ENCODE data around the gene ORMDL3. TPM values are rescaled to one million over a fixed set of nuclear protein-coding genes. Genes with fewer than 3 reads are reported as not detected.

The ORMDL3 gene
- total and polyA plus RNA-seq, 2 experiments from 2014 or later: 33.6 to 38.5 TPM

GRCh38 chr17:39927929-39928857 is 792 bp upstream of the ORMDL3 start (continued):
- TF ChIP-seq ETS1 (IDR thresholded peaks at IDR 0.05): no peak
- no peak for TF ChIP-seq STAT1 (IDR thresholded peaks at IDR 0.05; ENCODE audit: unreplicated experiment)
- TF ChIP-seq, protein P1, sequence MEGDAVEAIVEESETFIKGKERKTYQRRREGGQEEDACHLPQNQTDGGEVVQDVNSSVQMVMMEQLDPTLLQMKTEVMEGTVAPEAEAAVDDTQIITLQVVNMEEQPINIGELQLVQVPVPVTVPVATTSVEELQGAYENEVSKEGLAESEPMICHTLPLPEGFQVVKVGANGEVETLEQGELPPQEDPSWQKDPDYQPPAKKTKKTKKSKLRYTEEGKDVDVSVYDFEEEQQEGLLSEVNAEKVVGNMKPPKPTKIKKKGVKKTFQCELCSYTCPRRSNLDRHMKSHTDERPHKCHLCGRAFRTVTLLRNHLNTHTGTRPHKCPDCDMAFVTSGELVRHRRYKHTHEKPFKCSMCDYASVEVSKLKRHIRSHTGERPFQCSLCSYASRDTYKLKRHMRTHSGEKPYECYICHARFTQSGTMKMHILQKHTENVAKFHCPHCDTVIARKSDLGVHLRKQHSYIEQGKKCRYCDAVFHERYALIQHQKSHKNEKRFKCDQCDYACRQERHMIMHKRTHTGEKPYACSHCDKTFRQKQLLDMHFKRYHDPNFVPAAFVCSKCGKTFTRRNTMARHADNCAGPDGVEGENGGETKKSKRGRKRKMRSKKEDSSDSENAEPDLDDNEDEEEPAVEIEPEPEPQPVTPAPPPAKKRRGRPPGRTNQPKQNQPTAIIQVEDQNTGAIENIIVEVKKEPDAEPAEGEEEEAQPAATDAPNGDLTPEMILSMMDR (conservative IDR thresholded peaks at IDR 0.05; ENCODE audit: low read depth in 2 of 2): no peak

- H3K4me1 Mint-ChIP-seq: peaks cover 42% of the 10 kb centered on the region
- Histone ChIP-seq H3K9me2 (ENCODE audit: insufficient read depth) (no peaks in the 10 kb centered on the region), H3K27me3 (ENCODE audit: insufficient read depth) (no peaks in the 10 kb centered on the region), H2AFZ (peak overlapping the region; percentile 72; the same call in 1 of the 2 replicates), H3K36me3 (ENCODE audit: insufficient read depth) (peaks cover 5% of the 10 kb centered on the region; the same call in 1 of the 2 replicates), H3K4me3 (peak overlapping the region; percentile 97), H3K27ac (ENCODE audit: low read depth) (peak overlapping the region; percentile 92), H4K20me1 (replicated peaks; ENCODE audit: insufficient read depth) (peaks cover 17% of the 10 kb centered on the region), H3K4me1 (ENCODE audit: insufficient read depth) (peaks cover 15% of the 10 kb centered on the region), H3K4me2 (peak overlapping the region; percentile 93), H3F3A (replicated peaks; ENCODE audit: low read depth) (peaks cover 7% of the 10 kb centered on the region), H3K79me2 (replicated peaks; ENCODE audit: insufficient read depth) (peaks cover 32% of the 10 kb centered on the region)
- DNase-seq (ENCODE audit: low spot score) (peak; percentile 78), ATAC-seq (peak; percentile 59)
- H3K9me3 Mint-ChIP-seq: no peaks in the 10 kb centered on the region
- peaks cover 23% of the 10 kb centered on the region for H3K36me3 Mint-ChIP-seq (ENCODE audit: low read depth)
- H3K4me3 Mint-ChIP-seq: peak overlapping the region; percentile 85
- H3K27ac Mint-ChIP-seq: peak overlapping the region; percentile 90
- peaks cover 5% of the 10 kb centered on the region for H3K27me3 Mint-ChIP-seq (ENCODE audit: insufficient read depth, low read depth, poor library complexity)
- peak; percentile 46 for TF ChIP-seq CREB1 (CRISPR knock-in tag; IDR thresholded peaks at IDR 0.05; ENCODE audit: low read depth)
- no peak for TF ChIP-seq STAT1 (IDR thresholded peaks at IDR 0.05; ENCODE audit: unreplicated experiment)
Observed at GRCh38 chr17:39926588-39927100, 757 bp downstream of the ORMDL3 start.

- Mint-ChIP-seq H3K36me3 (ENCODE audit: low read depth) (peaks cover 28% of the 10 kb centered on the region), H3K4me3 (peak overlapping the region; percentile 85), H3K27ac (peak overlapping the region; percentile 90), H3K4me1 (peaks cover 42% of the 10 kb centered on the region), H3K27me3 (ENCODE audit: insufficient read depth, low read depth, poor library complexity) (peaks cover 5% of the 10 kb centered on the region), H3K9me3 (no peaks in the 10 kb centered on the region)
- no peak for TF ChIP-seq REST (IDR thresholded peaks at IDR 0.05; ENCODE audit: unreplicated experiment)
- peaks cover 32% of the 10 kb centered on the region for H3K79me2 ChIP-seq (replicated peaks; ENCODE audit: insufficient read depth)
- no peak for DNase-seq (ENCODE audit: low spot score)
- peaks cover 7% of the 10 kb centered on the region for H3F3A ChIP-seq (replicated peaks; ENCODE audit: low read depth)
- peaks cover 15% of the 10 kb centered on the region for H3K4me1 ChIP-seq (ENCODE audit: insufficient read depth)
- H4K20me1 ChIP-seq (replicated peaks; ENCODE audit: insufficient read depth): peaks cover 17% of the 10 kb centered on the region
- peaks cover 5% of the 10 kb centered on the region; the same call in 1 of the 2 replicates for H3K36me3 ChIP-seq (ENCODE audit: insufficient read depth)
- peak overlapping the region; percentile 93 for H3K4me2 ChIP-seq
- no peak overlapping the region for H2AFZ ChIP-seq
- peak overlapping the region; percentile 97 for H3K4me3 ChIP-seq
- no peak overlapping the region for H3K27ac ChIP-seq (ENCODE audit: low read depth)
- H3K9me2 ChIP-seq (ENCODE audit: insufficient read depth): no peaks in the 10 kb centered on the region
- no peaks in the 10 kb centered on the region for H3K27me3 ChIP-seq (ENCODE audit: insufficient read depth)
- ATAC-seq: no peak
Observed at GRCh38 chr17:39926135-39926587, 1.2 kb downstream of the ORMDL3 start.
